Stimulated activated CD4-positive, alpha-beta T cell treated with anti-CD3 and anti-CD28 coated beads, Interleukin-1b, Interleukin-23, amount 100 ng/mL, for 48 hours (primary cell): ENCODE data around the gene OR2A7.
"Not testable (repeated sequence)": the region's sequence is repeated elsewhere in the genome, so short reads cannot be mapped to it uniquely, and the experiment has no call there.

ENCODE experiments used
- DNase-seq: peaks from one replicate; pipeline ENCODE4 v3.0.0-alpha.2; 2020

Gene OR2A7

DNA sequence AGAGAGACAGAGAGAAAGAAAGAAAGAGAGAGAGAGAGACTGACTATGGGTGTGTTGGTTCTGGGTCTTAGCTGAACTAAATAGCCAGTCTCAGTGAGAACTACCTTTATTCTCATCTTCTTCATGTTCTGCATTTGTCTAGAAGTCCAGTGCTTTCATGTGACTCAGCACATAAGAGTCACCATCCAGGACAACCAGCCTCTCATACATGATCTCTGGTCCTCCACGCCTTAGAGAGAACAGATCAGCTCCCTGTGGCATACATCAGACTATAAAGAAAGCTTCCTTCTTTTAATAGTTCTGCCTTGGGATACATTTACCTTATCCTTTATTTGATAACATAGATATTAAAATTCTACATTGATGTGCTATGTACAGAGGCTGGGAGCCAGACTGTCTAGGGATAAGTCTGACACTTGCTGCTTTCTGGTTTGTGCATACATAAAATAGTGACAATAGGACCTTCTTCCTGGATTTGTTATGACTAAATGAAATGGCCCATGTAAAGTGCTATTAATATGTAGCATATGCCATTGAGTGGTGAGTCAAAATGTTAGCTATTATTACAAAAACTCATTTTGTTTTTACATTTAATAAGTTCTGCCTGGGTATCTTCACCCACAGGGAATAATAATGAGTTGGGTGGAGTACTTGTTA lies 16.8 kb downstream of the OR2A7 start:
- DNase-seq: not testable (repeated sequence)

DNA sequence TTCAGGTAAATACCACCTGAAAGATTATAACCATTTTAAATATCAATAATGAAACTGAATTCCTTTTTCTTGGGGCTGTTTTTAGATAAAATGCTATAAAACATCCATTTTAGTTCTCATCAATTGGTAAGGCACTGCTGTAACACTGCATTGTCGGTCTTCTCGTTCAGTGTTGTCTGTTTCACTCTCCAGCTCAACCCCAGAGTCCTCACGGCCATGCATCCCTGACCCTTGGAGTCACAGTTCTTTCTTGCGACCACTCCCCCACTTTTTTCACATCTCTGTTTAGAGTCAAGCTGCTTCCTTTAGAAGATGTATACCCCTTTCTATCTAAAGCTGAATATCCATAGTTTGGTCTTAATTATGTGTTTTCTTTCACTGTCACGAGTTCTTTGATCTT lies 17.6 kb downstream of the OR2A7 start:
- not testable (repeated sequence) for DNase-seq

DNA sequence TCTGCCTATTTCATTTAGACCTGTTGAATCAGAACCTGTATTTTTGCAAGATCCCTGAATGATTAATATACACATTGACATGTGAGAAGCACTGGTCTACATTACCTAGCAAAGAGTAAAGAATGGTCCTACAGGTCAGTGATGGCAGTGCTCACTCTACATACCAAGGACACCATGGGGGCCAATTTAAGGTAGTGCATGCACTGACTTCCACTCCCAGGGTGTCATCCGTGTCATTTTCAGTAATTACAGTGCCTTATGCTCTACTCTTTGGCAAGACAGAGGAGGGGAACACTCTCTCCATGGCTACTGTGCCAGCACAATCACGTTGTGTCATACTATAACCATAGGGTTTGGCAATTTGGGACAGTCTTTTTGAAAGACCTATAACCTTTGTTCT lies 19.2 kb downstream of the OR2A7 start:
- not testable (repeated sequence) for DNase-seq

DNA sequence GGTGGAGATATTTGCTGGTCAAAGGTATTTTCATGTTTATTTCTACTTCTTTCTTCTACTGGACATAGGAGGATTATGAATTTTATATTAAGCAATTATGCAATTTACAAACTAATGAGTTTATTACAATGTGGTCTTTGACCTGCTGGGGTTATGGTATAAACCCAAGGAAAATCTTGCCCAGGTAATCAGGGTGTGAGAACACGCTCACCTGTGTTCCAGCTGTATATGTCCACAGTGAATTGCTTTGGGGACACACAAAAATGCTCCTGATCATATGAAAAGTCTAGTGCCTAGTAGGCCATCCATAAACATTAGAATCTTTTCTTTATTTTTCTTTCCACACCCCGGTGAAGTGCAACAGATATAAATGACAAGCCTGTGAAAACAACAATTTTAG lies 25.2 kb downstream of the OR2A7 start, which contains the start of gene OR2A42:
TSS of gene OR2A42 (minus strand) at position 241 of the 400 bp plus-strand sequence. CDS start 6,762 bp downstream, outside the sequence.
- not testable (repeated sequence) for DNase-seq

DNA sequence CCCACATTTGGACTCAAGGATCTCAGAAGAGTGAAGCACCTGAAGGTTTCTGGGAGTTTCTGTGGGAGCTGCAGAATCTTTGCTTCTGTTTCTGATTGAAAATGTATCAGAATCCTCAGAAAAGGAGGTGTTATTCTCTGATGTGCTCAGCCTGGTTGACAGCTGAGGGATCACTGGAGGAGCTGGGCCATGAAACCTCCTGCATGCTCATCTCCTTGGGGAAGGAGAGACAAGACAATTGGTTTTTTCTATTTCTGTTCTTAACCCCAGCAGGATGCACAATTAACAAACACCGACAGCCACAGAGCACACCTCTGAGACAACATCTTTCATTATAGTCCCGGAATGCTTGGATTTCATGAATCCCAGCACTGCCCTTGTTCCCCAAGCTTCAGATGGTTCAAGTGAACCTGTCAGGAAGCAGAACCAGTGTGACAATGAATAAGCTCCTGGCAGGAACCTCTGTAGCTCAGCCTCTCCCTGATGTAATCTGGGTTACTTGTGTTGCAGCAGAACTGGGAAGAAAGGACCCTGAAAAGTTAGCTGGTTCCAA lies 26.0 kb downstream of the OR2A7 start:
- DNase-seq: not testable (repeated sequence)

DNA sequence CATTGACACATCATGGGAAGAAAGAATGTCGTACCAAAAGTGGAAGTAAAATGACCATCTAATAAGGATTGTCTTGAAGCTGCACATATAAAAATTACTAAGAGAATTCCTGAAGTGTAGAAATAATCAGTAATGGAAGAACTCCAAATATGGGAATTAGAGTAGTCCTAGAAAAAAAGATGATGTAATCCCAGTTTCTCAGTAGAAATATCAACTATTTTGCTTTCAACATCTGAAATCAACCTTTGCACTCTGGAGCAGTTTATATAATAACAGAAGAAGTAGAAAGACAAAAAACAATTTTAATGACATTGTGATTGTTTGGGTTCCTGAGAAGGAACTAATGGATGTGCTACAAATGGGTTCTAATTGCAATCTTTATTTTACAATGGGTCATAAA lies 31.6 kb downstream of the OR2A7 start:
- DNase-seq: not testable (repeated sequence)

DNA sequence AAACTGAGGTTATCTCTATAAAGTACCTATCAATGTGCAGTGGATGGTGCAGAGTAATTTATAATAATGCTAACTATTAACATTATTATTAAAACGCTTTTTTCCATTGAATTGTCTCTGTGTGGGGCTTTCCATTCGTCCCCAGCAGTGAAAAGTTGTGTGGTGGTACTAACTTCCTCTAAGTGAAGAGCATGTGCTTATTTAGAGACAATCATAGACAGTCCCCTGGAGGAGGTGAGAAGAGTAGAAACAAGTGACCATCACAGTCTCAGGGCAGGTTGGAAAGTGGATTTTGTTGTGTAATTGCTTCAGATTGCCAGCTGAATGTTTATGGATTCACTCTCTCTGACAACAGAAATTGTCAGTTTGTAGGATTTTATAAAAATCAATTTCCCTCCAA lies 33.6 kb downstream of the OR2A7 start:
- not testable (repeated sequence) for DNase-seq

DNA sequence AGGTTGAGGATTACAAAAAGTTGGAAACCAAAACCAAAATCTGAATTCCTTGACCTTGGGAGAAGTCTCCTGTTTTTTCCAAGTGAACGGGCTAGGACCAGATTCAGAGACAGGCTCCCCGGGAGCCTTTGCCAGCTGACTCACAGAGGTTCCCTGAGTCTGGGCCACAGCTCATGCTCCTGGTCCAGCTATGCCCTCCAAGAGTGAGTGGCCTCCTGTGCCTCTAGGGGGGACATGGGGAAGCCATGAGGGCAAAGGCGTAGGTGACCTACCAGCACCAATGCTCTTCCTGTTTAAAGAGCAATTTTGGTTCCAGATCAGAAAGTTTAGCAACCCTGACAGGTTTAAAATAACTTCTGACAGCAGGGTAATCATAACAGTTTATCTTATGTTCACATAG lies 35.8 kb downstream of the OR2A7 start:
- DNase-seq: not testable (repeated sequence)

DNA sequence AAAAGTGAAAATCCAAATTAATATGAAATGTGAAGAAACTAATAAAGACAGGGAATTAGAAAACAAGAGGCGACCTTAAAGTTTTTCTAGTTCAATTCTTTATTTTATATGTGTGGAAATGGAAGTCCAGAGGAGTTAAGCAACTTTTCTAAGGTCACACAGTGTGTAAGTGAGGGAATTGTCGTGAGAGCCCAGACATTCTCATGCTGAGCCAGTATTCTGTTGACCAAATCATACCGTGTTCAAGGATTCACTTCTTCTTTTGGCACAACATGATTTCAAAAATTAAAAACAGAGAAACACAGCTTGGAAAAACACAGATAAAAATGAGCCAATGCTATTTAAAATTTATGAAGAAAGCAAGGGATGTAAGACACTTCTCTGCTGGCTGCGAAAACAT lies 37.7 kb downstream of the OR2A7 start:
- DNase-seq: not testable (repeated sequence)

DNA sequence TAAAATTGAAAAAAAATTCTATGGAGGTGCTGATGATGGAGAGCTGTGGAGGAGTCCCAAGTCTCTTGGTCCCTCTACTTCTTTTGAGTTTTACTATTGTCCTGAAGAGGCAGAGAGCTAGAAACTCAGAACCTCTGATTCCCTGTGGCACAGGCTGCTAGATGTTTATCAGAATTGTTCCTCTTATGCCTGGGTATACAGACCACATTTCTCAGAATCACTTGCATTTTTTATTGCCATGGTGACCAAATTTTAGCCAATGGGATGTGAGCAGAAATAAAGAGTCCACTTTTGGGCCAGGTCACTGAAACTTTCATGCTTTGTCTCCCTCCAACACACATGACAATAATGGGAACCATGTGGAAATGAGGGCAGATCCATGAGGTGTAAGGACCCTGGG lies 40.9 kb downstream of the OR2A7 start:
- not testable (repeated sequence) for DNase-seq

DNA sequence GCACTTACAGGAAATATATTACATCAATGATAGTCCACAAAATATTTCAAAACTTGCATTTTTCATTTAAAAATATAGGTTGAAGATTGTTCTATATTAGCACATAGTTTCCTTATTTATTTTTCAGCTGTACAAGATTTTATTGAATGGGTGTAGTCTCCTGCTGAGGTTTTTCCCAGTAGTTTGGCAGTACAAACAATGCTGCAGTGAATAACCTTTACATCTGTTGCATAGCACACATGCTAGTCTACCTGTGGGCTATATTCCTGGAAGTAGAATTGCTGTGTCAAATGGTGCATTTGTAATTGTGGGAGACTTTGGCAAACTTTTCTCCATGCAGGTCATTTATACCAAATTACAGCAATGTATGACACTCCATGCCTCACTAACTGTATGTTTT lies 44.1 kb downstream of the OR2A7 start:
- not testable (repeated sequence) for DNase-seq

DNA sequence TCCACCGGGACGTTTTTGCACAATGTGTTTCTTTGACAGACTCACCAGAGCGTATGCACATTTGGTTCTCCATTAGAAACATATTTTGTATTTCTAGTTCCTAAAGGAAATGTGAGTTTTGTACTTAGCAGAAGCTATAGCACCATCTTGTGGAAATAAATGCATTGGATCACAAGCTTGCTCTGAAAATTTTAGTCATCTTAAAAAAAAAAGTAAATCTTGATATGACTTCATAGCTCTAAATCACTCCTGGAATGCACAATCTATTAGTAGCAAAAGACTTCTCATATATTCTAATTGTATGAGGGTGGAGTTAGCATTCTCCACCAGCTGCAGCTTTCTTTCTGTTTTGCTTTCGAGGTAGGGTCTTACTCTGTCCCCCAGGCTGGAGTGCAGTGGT lies 45.4 kb downstream of the OR2A7 start:
- not testable (repeated sequence) for DNase-seq

DNA sequence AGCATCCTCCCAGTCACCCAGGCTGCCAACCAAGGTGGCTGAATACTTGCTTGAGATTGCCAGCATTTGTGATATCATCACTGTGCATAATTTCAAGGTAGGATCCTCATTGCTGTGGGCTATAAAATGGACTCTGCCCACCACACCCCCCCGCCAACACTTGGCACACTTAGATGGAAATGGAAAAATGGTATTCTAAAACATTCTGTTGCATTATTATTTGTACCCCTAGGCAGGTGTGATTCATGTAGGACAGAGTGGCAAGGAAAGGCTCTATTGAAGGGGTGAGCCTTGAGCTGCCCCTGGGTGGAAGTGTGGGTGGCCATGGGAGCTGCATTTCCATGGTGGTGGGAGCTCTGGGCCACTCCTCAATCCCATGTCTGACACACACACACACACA lies 46.0 kb downstream of the OR2A7 start:
- not testable (repeated sequence) for DNase-seq

DNA sequence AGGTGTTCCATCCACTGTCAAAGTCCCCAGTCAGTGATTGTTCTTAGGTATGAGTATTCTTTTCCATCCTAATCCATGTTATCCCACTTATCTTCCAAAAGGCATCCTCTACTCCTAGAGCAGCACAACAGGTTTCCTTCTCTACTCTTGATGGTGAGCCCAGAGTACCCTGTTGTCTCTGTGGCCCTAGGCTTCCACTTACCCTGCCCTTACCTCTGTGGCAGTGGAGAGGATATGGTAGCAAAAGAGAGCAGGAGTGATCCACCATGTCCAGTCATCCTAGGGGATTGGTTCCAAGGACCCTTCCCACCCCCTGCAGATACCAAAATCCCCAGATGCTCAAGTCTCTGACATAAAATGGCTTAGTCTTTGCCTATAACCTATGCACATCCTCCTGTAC lies 47.4 kb downstream of the OR2A7 start:
- not testable (repeated sequence) for DNase-seq
